GM12865 (cell line): ENCODE data around the gene TULP3.
A peak's percentile ranks its signal among the peaks of the same experiment; 100 is the strongest.

Experiments used
- DNase-seq: peaks from one replicate; pipeline ENCODE4 v3.0.0; 2010; ENCODE audit warnings: low read depth
- H3K4me3 ChIP-seq: 2 replicates; pipeline ENCODE4 v1.5.1; 2011; ENCODE audit warnings: mild to moderate bottlenecking, low read depth, low read length, control low read depth
- TF ChIP-seq, protein P1 (sequence below): IDR thresholded peaks from 2 replicates; pipeline ENCODE4 v1.5.1; 2011; ENCODE audit warnings: low read length, control low read depth, low read depth, inconsistent platforms; ENCODE audit not compliant: insufficient read depth; ENCODE audit errors: missing control alignments

Gene TULP3

DNA sequence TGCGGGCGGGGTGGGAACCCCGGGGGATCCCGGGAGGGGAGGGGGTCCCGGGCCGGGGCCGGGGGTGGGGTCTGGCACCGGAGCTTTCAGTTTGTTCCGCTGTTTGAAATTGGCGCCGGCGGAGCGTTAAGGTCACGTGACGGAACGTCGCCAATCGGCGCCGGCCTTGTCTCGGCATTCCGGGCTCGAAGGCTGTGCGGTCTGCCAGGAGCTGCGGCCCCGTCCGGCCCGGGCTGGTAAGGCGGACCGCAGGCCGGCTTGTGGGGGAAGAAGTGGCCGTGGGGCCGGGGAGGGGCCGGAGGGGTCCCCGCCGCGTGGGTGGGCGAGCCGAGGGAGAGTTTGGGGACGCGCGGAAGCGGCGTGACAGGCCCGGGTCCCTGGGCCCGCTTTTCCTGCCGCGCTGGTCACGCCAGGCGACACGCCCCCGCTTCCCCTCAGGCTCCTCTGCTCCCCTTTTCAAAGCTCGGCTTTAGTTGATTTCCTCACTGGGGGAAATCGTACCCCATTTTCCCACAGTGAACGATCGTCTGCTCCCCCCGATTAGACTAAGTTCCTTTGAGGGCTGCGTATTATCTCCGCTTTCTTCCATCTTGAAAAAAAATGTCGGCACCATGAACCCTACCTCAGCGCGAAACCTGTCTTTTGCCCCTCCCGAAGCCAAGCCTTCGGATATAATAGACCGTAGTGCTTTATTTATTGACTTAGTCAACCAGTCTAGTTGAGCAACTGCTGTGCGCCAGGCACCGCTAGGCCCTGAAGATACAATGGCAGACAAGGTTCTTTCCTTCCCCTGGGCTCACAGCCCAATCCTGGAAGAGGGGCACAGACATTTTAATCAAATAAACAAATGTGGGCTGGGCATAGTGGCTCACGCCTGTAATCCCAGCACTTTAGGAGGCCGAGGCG is 13.4 kb upstream of the TULP3 start, which contains the start of the genes FOXM1 and RHNO1:
Gene FOXM1, minus strand, starts transcription at position 128 of the 906 bp plus-strand sequence. CDS start 2,696 bp downstream, outside the sequence.
Gene RHNO1, plus strand, starts transcription at position 177 of the 906 bp plus-strand sequence. CDS start 8,144 bp downstream, outside the sequence.
- TF ChIP-seq, protein P1, sequence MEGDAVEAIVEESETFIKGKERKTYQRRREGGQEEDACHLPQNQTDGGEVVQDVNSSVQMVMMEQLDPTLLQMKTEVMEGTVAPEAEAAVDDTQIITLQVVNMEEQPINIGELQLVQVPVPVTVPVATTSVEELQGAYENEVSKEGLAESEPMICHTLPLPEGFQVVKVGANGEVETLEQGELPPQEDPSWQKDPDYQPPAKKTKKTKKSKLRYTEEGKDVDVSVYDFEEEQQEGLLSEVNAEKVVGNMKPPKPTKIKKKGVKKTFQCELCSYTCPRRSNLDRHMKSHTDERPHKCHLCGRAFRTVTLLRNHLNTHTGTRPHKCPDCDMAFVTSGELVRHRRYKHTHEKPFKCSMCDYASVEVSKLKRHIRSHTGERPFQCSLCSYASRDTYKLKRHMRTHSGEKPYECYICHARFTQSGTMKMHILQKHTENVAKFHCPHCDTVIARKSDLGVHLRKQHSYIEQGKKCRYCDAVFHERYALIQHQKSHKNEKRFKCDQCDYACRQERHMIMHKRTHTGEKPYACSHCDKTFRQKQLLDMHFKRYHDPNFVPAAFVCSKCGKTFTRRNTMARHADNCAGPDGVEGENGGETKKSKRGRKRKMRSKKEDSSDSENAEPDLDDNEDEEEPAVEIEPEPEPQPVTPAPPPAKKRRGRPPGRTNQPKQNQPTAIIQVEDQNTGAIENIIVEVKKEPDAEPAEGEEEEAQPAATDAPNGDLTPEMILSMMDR = no peak
- H3K4me3 ChIP-seq = peak within 1 kb of the TSS; percentile 75
- peak; percentile 92 for DNase-seq

- TF ChIP-seq, protein P1 = no peak
- peak; percentile 47 for DNase-seq
- peak overlapping the region; percentile 75 for H3K4me3 ChIP-seq
Observed at GRCh38 chr12:2877953-2878732, 12.5 kb upstream of the TULP3 start.

GRCh38 chr12:2879853-2880252 is 10.8 kb upstream of the TULP3 start:
- TF ChIP-seq, protein P1 = no peak
- DNase-seq = no peak
- no peak overlapping the region for H3K4me3 ChIP-seq

GRCh38 chr12:2884810-2885209 is 5.9 kb upstream of the TULP3 start:
- TF ChIP-seq, protein P1 = no peak
- no peak for DNase-seq
- H3K4me3 ChIP-seq = no peak overlapping the region

- H3K4me3 ChIP-seq = no peak overlapping the region
- TF ChIP-seq, protein P1 = no peak
- no peak for DNase-seq
Observed at GRCh38 chr12:2886768-2887450, 3.8 kb upstream of the TULP3 start.

- TF ChIP-seq, protein P1 = no peak
- peak overlapping the region; percentile 63 for H3K4me3 ChIP-seq
- DNase-seq = no peak
Observed at GRCh38 chr12:2890001-2890387, 697 bp upstream of the TULP3 start.
